Measurements from ENCODE around the gene CHML. TPM values are rescaled to one million over a fixed set of nuclear protein-coding genes. Genes with fewer than 3 reads are reported as not detected.
"Not testable (repeated sequence)": the region's sequence is repeated elsewhere in the genome, so short reads cannot be mapped to it uniquely, and the experiment has no call there.

The CHML gene
- total and polyA plus RNA-seq, 2 of the 8 experiments (the other 6 are each of a cell fraction or from before 2014, with no cell fraction given) = 11.5 to 82.4 TPM

- H3K56ac ChIP-seq (replicated peaks; ENCODE audit: insufficient read length, low read depth, low read length); H3K9ac ChIP-seq (replicated peaks in 1 of 4; ENCODE audit: extremely low read depth in 1 of 4, low read depth in 3 of 4, low read length in 3 of 4); H3K79me2 ChIP-seq (ENCODE audit: control insufficient read depth in 1 of 2, insufficient read depth in 2 of 2, low read length in 2 of 2); H2BK20ac ChIP-seq (ENCODE audit: low read length); H3K4me3 ChIP-seq (ENCODE audit: extremely low read depth in 1 of 4, insufficient read depth in 2 of 4, low read depth in 3 of 4, low read length in 4 of 4); H3K36me3 ChIP-seq (ENCODE audit: control insufficient read depth in 2 of 4, insufficient read depth in 4 of 4, low read length in 3 of 4); H3K79me1 ChIP-seq (ENCODE audit: low read depth, low read length); H2AK5ac ChIP-seq (ENCODE audit: low read depth, low read length); H2BK120ac ChIP-seq (replicated peaks; ENCODE audit: low read depth, low read length); FAIRE-seq; H4K91ac ChIP-seq (replicated peaks; ENCODE audit: insufficient read length, low read length); H2BK15ac ChIP-seq (ENCODE audit: low read length); H3K14ac ChIP-seq (ENCODE audit: insufficient read length); H2BK5ac ChIP-seq (ENCODE audit: low read depth, low read length); H2BK12ac ChIP-seq (ENCODE audit: low read depth, low read length); H3K23me2 ChIP-seq (ENCODE audit: low read depth, low read length); H2AFZ ChIP-seq (ENCODE audit: low read length); H3K4ac ChIP-seq (replicated peaks; ENCODE audit: insufficient read length, low read depth, low read length); H4K8ac ChIP-seq (ENCODE audit: extremely low read depth, insufficient read depth, low read length); H3K4me1 ChIP-seq (replicated peaks in 1 of 4; ENCODE audit: control insufficient read depth in 3 of 4, insufficient read depth in 4 of 4, low read length in 3 of 4); H3K27me3 ChIP-seq (replicated peaks in 1 of 4; ENCODE audit: control insufficient read depth in 3 of 4, extremely low read depth in 1 of 4, insufficient read depth in 3 of 4, low read length in 3 of 4); H3K4me2 ChIP-seq (ENCODE audit: insufficient read depth in 1 of 2, low read depth in 2 of 2, low read length in 2 of 2); H3K18ac ChIP-seq (ENCODE audit: extremely low read depth, low read length); H4K20me1 ChIP-seq (replicated peaks in 1 of 2; ENCODE audit: control insufficient read depth in 1 of 2, insufficient read depth in 2 of 2, low read length in 2 of 2); H3K23ac ChIP-seq (ENCODE audit: insufficient read length); H3K27ac ChIP-seq (ENCODE audit: low read depth, low read length); H4K5ac ChIP-seq (ENCODE audit: insufficient read length, low read depth, low read length); POLR2A ChIA-PET (ENCODE audit: partially characterized antibody); H3K9me3 ChIP-seq (ENCODE audit: insufficient read depth in 2 of 2, low read depth in 1 of 2, low read length in 1 of 2); DNase-seq (ENCODE audit: low read depth in 1 of 2, low spot score in 2 of 2): not testable (repeated sequence)
- WGBS, 2 experiments (ENCODE audit: extremely low coverage in 1 of 2, insufficient coverage in 1 of 2, insufficient read length in 1 of 2, insufficient replicate concordance in 2 of 2, low coverage in 1 of 2, low lambda C conversion rate in 2 of 2, missing lambda C conversion rate in 1 of 2) = 95% methylated on average over 2 of the region's 2 CpGs; no CpG with 5 or more reads in 1 of the 2 experiments
- CTCF ChIA-PET (ENCODE audit: partially characterized antibody) = interaction anchor here (1.7 kb wide), 1 partner anchor 170 kb away, joined by 3 read pairs; no protein-coding TSS in a partner anchor
Measured at GRCh38 chr1:241659016-241659415, 18.8 kb upstream of the CHML start.

Measured in H1 (cell line).